Activated CD4-positive, alpha-beta T cell treated with anti-CD3 and anti-CD28 coated beads for 1 hour (primary cell): Measurements from ENCODE around the gene ESRRB.

Experiments used
- DNase-seq: peaks from one replicate; pipeline ENCODE4 v3.0.0-alpha.2; 2020

ESRRB gene

DNA sequence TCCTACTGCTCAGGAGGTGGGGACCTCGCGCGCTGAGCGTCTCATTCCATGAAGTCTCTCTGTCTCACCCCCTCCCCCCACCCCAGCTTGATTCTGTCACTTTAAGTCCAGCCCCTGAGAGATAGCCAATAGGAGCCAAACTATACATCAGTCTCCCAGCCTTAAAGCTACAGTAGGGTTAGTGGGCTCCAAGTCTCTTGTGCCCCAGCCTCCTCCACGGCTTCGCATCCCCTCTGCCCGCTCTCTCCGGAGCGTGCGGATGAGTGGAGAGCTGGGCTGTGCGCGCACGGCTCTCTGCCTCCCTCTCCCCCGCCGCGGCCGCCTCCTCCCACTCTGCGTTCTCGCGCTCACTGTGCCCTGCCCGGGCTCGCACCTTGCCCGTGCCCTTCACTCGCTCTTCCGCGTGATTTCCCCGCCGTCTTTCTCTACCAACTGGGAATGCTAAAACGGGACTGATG, at the start of gene ESRRB:
TSS of gene ESRRB (plus strand) at position 191 of the 458 bp plus-strand sequence. CDS start at position 456, 265 bp downstream.
- DNase-seq, result no peak

- no peak for DNase-seq
Observed at GRCh38 chr14:76326918-76327689, 48.8 kb upstream of the ESRRB start.

GRCh38 chr14:76328457-76329137, 47.3 kb upstream of the ESRRB start:
- no peak for DNase-seq

DNA sequence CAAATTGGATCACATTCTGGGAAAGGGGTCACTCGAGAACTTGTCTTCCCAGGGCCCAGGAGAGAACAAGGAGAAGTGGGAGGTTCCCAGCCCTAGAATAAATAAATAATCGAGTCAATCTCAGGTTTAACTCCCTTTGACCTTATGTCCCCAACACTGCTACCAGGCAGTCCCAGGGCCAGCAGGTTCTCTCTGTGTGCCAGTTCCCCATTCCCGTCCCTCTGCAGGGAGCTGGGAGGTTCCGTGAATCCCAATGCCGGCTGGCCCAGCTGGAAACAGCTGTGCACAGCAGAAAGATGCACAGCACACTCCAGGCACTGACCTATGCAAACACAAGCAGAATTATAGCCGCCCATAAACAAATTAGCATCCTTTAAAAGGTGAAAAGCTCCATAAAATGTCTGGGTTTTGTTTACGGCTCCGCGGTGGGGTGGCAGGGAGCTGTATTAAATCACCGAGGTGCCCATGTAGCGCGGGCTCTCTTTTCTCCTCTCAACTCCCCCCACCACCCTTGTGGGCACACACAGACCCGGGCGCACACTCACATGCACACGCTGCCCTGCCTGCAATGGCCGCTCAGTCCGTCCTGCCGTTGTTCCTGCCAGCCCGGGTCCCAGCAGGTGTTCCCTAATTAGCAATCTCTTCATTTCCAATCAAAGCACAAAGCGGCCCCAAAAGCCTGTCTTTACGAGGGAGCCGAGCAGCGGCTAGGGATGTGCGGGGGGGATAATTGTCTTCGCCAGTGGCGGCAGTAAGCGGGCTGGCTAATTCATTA, 46.6 kb upstream of the ESRRB start:
- no peak for DNase-seq

GRCh38 chr14:76329951-76330350, 46.0 kb upstream of the ESRRB start:
- no peak for DNase-seq

DNA sequence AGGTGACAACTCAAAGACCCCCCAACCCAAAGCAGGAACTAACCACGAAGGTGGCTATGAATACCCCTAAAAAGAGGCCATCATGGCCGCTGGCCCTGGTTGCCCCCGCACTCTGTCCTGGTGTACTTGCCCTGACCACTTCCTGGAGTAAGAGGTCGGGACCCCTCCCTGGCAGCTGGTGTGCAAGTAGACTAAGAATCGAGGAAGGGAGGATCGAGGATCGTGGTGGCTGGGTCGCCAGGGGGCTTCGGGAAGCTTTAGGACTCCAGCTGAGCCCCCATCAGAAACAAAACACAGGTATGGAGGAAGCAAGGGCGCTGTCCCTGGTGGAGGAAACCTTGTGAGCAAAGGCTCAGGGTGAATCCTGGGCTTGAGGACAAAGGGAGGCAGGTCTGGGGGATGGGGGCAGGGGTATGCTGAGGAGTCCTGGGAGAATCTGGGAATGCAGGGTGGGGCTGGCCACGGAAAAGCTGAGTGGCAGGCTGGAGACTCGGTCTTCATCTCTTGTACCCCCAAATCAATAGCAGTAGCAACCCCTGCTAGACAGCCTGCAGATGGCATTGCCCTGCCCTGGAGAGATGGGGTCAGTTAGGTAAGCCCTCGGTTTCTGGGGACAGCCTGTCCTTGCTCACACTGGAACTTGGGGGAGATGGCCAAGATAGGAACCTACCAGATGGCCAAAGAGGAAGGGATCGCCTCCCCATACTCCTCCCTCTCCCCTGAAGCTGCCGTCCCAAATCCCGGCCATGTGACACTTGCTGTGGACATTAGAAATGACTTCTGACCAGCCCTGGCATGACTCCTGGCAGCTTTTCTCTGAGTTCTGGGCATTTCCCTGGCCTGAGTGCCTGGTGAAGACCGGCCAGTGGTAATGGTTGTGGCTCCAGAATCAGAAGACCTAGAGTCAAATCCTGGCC, 45.3 kb upstream of the ESRRB start:
- DNase-seq, result no peak

DNA sequence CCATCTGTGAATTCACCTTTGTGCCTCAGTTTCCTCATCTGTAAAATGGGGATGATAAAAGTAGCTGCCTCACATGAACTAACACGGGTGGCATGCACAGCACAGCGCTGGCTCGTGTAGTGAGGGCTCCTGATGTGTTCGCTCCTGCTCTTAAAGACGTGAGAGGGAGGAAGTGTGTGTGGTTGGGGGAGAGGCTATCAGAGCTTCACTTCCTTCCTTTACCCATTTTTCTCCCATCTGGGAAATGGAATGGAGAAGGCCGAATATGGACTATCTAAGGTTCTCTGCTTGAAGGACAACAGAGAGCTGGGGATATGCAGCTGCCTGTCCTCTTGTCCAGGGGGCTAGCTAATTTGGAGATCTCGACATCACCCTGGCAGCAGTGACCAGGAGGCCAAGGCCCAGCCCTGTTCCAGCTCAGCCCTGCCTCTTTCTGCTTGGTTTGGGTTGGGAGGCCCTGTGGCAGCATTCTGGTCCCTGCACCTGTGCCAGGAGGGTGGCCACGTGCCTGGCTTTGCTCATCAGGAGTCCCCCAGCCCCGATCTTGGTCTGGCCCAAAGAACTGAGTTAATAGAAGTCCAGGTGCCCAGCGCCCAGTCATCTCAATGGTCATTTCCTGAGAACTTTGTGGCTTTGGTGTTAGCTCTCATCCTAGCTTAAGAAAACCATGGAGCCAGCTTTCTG, 44.5 kb upstream of the ESRRB start:
- no peak for DNase-seq

DNA sequence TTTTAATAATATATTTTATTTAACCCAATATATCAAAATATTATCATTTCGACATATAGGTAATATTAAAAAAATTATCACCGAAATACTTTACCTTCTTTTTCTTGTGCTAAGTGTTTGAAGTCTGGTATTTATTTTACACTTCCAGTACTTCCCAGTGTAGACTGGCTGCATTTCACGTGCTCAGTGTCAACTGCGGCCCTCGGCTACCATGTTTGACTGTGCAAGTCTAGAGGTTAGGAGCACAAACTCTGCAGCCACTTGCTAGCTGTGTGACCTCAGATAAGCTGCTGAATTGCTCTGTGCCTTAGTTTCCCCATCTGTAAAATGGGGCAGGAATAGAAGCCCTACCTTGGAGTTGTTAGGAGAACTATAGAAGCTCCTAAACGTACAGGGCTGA, 42.3 kb upstream of the ESRRB start:
- DNase-seq, result no peak

GRCh38 chr14:76334316-76334715, 41.6 kb upstream of the ESRRB start:
- DNase-seq, result no peak

- no peak for DNase-seq
Observed at GRCh38 chr14:76336876-76337275, 39.1 kb upstream of the ESRRB start.

DNA sequence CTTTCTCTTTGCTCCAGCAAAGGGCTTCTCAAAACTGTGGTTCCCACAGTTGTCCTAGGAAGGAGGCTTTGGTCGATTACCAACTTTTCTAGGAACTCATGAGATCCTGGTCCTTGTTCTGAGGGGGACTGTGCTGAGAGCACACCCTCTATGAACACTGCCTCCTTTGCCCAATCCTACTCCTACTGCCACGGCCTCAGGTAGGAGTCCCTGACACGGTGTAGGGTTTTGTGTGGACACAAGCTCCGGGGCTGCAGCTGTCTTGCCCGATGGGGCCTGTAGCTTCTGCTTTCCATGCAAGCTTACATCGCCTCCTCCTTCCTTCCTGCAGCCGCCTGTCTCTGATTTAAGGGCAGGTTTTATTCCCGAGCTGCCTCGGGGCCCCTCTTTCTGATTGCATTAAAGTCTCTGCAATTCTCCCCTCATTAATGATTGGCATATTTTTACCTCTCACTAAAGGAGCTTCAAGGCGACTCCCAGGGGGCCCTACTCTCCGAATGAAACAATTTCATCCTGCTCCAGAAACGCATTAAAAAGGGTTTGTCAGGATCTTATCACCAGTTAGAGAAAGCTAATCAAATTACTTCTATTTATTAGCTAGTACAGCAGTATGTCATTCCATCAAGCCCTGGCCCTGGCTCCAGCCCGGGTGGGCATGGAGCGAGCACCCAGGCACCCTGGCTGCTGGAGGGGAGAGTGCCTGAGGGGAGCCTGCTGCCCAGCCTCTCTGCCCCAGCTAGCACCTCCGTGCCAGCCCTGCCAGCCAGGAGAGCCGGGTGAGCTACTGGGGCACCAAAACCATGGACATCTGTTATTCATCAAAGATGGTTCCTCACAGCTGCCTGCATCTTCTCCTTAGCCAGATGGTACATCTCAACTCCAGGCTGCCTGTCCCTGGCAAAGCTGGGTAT, 38.0 kb upstream of the ESRRB start:
- no peak for DNase-seq

GRCh38 chr14:76339728-76340615, 36.0 kb upstream of the ESRRB start:
- DNase-seq, result no peak

- DNase-seq, result no peak
Observed at GRCh38 chr14:76343386-76343785, 32.6 kb upstream of the ESRRB start.

DNA sequence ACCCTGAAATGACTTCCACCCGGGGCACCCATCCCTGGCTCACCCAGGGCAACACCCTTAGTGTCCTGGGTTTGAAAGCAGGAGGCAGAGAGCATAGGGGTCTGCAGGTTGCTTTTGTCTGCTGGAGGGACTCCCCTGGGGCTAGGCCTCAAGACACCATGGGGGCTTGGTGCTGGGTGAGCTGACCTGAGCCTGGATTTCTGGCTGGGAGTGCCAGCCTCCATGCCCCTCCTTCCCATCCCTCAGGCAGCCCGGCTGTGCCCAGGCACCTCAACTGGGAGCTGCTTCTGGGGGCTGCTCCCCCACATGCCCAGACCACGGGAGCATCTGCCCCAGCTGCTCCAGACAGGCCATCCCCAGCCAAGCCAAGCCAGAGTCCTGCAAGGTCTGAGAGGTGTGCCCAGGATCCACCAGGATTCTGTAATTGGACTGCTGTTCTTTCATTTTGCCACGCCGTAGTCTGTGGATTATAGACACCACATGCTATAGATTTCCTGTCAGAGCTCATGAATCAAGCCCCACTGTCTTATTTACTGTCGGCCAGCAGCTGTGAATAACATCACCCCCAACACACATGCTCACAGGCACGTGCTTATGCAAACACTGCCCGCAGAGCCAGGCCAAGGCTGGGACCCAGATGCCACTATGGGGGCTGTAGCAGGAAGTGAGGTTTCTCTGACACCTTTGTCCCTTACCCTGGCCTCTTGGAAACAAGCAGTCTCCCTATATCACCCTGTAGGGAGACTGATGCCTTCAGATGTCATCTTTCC, 29.4 kb upstream of the ESRRB start:
- DNase-seq, result no peak

GRCh38 chr14:76348898-76349297, 27.0 kb upstream of the ESRRB start:
- no peak for DNase-seq

DNA sequence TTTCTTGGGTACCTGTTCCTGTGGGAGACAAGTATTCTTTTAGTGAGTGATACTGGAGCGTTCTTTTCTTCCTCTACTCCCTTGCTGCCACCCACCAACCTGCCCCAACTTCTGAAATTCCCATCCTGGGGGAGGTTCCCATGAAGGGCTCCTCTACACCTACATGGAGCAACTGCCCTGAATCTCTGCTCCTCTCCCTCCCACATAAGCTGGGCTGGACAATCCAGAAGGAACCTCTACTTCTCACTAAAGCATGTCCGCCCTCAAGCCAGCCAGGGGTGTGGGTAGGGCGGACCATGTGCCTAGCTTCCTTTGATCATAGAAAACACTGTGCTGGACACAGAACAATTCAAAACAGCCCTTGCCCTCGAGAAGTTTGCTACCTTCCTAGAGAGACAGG, 25.9 kb upstream of the ESRRB start:
- no peak for DNase-seq

DNA sequence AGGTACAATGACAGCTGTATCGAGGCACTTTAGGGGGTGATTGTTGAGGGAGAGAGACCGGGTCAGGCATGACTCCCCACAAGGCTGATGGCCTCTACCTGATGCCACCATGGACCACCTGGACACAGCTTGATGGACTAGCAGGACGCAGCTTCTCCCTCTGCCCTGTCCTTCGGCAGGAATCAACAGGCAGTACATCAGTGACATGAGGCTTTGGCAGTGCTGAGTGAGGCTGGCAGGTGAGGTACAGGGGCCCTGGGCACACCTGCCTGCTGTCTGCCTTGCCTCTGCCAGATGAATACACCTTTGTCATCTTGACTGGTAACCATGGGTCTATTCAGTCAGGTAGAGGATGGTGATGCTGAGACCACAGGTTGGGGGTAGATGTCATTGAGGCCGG, 25.3 kb upstream of the ESRRB start:
- DNase-seq, result no peak

- no peak for DNase-seq
Observed at GRCh38 chr14:76351941-76352340, 24.0 kb upstream of the ESRRB start.
